Measurements from ENCODE around the gene TIGD6.
"Not testable (repeated sequence)": the region's sequence is repeated elsewhere in the genome, so short reads cannot be mapped to it uniquely, and the experiment has no call there.

Gene TIGD6

DNA sequence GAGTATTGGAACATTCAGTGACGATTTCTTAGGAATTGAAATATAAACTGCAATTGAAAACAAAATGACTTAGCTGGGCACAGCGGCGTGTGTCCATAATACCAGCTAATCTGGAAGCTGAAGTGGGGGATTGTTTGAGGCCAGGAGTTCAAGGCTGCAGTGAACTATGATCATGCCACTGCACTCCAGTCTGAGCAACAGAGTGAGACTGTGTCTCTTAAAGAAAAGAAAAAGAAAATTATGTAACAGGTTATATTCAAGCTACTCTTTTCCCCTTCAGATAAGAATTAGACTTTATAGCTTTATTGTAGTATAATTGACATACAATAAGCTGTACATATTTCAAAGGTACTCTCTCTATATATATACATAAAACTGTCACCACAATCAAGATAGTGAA lies 33.5 kb downstream of the TIGD6 start:
- DNase-seq: no peak

DNA sequence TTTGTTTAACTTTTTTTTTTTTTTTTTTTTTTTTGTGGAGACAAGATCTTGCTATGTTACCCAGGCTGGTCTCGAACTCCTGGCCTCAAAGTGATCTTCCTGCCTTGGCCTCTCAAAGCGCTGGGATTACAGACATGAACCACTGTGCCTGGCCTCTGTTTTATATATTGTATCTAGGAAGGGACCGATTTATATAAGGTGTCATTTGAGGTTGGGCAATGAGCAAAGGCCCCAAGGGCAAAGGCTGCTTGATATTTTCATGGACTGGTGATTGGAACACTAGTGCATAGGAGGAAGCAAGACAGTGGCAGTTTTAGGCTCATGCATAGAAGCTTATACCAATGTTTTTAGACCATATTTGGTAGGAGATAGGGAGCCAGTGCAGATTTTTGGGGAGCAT lies 36.7 kb downstream of the TIGD6 start:
- DNase-seq: no peak

DNA sequence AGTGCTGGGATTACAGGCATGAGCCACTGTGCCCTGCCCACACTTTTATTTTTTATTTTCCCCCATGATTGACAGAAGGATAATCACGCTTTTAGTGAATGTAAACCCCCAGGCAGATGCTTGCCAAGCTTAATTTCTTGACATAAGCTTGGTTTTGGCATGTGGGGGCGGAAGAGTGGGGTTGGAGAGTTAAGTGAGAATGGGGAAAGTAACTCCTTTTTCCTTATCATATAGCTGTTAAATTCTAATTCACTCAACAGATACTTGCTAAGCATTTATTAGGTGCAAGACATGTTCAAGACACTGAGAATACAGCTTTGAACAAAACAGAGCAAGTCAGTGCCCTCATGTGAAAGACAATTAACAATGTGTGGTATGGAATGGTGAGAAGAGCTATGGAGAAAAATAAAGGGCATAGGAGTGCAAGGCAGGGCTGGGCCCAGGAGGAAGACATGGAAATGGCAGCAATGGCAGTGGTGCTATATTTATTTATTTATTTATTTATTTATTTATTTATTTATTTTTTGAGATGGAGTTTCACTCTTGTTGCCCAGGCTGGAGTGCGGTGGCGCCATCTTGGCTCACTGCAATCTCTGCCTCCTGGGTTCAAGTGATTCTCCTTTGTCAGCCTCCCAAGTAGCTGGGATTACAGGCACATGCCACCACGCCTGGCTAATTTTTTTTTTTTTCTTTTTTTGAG lies 37.7 kb downstream of the TIGD6 start:
- no peak for DNase-seq

DNA sequence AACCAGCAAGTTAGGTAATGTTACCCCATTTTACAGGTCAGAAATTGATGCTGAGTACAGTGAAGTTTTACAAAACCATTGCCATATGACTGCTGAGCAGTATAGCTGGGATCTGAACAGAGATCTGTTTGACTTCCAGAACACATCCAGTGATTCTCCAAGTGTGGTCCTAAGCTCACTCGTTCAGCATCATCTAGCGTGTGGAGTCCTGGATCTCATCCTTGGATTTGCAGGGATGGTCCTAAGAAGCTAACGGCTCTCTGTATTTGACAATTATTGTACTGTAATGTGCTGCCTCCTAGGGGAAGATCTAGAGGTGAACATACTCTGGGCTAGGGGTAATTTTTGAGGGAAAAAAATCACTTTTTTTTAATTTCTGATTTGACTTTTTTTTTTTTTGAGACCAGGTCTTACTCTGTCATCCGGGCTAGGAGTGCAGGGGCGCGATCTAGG lies 38.5 kb downstream of the TIGD6 start:
- peak; percentile 56 for DNase-seq

DNA sequence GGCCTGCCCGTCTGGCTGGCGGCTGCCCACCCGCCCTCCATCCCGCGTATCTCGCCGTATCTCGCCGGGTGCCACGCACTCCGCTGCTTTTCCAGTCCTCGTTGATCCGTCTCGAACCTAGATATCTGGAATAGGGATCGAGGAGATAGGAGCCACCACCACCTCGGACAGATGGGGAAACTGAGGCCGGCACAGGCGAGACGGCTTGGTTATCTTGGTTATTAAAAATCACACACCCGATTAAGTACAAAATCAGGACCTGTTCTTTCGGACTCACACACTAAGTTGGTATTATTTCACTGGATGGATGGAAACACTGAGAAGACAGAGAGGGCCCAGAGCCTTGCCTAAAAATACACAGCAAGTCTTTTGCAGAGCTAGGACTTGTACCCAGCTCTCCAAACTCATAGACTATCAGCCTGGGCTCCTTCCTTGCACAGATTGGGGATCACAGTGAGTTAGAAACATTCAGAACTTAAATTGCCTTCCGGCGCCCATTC lies 39.2 kb downstream of the TIGD6 start:
- no peak for DNase-seq

DNA sequence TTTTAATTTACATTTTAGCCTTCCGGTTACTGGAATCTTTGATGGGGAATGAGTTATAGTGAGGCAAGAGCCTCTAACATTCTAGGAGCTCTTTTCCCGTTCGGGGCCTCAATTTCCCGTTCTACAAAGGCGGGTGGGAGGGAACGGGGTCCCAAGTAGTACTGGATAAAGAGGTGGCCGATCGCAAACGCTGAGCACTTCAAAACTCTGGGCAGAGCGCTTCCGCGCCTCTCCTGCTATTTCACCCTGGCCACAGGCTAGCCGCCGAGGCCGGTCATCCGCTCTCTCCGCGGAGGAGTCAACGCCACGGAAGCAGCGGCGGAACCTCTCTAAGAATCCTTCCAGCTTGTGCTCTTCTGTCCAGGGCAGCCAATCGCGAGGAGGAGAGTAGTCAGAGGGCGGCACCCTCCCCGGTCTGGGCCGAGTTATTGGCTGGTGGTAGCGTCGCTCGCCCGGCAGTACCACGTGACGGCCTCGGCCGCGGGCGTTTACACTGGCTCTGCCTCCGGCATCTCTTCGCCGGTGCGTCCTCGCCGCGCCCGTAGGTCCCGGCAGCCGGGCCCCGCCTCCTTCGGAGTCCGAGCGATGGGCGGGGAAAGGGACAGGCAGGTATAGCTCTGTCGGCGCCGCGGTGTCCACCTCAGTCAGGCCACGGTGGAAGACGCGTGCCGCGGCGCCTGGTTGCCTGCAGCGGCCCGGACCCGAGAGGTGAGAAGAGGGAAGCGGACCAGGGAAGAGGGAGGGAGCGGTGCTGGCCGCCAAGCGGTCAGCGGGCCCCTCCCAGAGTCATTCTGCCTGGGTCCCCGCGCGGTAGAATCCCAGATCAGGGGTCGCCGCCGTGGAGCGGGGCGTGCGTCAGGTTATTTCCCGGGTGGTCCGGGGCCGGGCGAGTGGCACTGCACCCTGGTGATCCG lies 39.9 kb downstream of the TIGD6 start, which contains the start of gene SLC26A2:
SLC26A2 (plus strand) TSS at position 487 of the 914 bp plus-strand sequence. CDS start 16,895 bp downstream, outside the sequence.
- peak; percentile 96 for DNase-seq

DNA sequence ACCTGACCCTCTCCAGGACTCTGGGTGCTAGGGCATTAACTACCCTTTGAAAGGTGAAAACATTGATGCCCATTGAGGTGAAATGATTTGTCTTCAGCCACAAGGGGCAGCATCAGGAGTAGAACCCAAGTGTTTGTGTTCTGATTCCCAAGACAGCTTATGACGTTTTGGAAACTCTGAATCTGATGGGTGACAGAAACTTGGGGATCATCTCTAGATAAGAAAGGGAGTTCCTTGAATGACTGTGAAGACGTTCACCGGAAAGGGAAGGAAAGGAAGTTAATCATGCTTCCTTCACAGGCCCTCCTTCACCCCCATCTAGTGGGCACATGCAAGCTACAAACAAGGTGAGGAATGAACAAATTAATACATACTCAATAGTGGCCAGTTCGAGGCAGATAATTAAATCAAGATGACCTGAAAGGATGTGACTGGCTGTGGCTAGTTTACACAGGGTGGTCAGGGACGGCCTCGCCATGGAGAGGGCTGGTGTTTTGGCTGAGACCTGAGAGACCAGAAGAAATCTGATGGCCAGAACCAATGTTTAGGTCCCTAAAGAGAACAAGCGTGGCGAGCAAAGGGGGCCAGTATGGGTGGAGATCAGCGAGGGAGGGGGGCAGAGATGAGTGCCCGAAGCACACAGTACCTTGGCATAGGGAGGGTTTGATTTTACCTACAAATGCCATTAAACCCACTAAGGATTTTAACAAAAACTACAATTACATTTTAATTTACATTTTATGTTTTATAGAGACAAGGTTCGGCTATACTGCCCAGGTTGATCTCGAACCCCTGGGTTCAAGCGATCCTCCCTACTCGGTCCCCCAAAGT lies 40.8 kb downstream of the TIGD6 start:
- DNase-seq: peak; percentile 81

DNA sequence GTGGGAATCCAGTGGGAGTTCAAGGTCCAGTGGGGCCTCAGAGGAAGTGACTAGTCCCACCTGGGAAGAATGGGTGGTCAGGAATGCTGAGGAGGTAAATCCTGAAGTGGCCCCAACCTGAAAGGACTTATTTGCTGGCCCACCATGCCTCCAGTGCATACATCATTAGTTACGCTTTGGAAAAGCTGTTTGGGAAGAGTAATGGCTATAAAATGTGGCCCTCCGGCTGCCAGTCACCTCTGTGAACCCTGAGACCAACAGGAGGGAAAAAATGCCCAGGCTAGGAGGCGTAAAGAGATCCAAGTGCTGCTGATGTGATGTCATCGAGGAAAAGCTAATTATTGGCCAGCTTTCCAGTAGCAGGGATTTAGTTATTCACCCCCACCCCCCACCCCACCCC lies 42.6 kb downstream of the TIGD6 start:
- DNase-seq: peak; percentile 90

DNA sequence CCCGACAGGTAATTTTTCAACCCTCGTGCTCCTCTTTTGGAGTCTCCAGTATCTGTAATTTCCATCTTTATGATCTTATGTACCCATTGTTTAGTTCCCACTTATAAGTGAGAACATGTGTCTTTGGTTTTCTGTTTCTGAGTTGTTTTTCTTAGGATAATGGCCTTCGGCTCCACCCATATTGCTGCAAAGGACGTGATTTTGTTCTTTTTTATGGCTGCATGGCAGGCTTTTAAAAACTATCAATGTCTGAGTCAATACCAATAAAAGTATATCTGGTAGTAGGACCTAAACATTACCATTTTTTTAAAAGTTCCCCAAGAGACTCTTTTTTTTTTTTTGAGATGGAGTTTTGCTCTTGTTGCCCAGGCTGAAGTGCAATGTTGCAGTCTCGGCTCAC lies 43.8 kb downstream of the TIGD6 start:
- DNase-seq: no peak

DNA sequence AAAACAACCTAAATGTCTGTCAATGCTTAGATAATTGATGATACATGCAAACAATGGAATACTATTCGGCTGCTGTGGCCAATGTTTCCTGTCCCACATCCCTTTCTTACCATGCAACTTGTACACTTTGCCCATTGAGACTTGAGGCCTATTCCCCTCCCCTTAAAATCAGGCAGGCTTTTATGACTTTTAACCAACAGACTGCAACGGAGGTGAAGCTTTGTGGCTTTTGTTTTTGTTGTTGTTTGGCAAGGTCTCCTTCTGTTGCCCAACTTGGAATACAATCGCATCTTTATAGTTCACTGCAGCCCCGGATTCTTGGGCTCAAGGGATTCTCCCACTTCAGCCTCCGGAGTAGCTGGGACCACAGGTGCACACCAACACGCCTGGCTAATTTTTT lies 45.7 kb downstream of the TIGD6 start:
- no peak for DNase-seq

DNA sequence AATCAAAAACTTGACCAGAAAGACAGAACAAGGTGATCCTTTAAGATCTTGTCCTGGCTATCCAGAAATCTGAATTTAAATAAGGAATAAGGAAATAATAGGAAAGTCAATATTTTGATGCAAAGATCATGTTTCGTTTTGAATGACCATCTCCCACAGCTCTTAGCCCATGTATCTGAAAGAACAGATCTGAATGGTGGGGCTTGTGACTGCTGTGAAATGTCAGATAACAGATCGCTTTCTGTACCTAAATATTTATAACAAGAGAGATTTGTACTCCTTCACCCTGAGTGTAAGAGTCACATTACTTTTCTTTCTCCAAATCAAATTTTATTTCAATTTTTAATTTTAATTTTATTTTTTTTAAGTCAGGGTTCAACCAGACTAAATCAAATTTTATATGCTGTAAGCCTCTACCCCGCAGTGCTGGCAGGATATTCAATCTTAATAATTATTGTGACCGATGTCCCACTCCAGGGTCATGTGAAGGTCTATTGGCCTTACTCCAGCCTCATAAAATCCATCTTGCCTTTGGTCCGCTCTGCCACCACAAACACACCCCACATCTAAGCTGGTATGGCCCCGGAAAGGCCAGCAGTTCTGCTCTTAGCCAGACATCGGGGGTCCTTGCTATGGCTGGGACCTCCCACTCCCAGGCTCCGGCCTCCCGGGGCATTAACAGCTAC lies 46.9 kb downstream of the TIGD6 start:
- no peak for DNase-seq

DNA sequence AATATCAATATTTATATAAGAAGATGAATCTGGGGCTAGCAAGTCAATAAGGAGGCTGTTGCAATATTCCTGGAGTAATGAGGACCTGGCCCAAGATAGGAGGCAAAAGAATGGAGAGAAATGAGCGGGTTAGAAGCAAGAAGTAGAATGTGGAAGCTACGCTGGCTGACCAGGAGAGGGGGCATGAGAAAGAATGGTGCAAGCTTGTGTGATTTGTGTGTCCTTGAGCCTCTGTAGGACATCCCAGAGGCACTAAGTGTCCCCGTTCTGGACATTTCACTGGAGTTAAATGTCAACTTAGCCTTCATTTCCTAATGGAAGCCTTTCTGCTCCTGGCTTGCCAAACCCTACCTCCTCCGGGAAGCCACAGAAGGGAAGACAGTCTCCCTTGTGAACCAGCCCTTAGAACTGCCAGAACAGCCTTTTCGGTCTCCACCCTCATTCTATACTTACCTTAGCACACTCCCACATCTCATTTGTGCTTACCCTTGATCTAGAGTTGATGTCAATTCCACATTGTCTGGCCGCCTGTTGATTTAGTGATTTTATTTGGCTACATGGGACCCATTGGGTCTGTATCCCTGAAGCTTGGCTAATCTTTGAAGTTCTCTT lies 49.2 kb downstream of the TIGD6 start:
- no peak for DNase-seq

DNA sequence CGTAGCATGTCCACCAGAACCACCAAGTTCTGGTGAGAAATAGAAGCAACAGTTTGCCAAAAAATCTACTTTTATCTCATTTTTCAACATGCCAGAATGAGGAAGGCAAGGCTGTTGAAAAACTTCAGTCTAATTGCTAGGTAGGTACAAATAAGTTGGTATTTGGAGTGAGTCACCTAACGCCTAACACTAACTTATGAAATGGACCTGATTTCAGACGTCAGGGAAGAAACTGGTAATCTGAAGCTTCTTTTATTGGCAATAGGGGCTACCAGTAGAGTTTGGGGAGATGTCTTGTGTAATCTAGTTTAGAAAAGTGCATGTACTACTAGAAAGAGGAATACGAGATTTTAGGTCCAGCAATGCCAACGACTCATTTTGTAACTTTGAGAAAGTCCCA lies 51.5 kb downstream of the TIGD6 start:
- DNase-seq: no peak

DNA sequence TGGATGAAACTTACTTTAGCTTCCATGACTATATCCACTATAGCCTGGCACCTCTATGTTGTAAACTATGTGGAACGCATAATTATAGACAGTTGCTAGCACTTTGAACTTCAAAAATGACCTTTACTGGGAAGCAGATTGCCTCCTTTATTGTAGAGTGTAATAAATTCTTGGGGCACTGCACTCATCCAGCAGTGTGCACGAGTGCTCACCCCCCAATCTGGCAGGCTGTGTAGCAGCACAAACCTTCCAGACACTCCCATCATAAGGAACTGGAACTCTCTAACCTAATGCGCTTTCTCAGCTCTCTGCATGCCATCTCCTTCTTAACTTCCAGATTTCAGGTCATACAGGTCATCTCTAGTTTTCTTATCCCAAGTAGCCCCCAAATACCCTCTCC lies 54.3 kb downstream of the TIGD6 start:
- no peak for DNase-seq

DNA sequence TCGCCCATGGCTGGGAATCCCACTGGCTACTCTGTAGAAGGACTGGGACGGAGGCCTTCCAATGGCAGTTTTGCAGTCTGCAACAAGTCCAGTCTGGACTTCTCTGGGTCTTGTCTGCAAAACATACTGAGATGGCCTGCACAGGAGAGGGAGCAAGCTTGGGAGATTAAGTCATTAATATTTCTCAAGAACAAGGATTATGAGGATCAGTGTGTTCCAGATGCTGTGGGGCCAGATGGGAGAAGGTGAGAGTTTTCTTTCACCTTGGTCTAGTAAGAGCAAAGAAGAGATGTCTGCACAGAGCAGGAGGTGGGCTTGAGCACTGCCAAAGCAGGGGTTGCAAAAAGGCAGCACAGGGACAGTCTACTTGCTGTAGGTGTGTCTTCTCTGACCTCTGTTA lies 55.8 kb downstream of the TIGD6 start, which contains the start of gene PDE6A:
PDE6A (minus strand) TSS at position 128 of the 400 bp plus-strand sequence; CDS start at position 8, 120 bp downstream.
- no peak for DNase-seq

DNA sequence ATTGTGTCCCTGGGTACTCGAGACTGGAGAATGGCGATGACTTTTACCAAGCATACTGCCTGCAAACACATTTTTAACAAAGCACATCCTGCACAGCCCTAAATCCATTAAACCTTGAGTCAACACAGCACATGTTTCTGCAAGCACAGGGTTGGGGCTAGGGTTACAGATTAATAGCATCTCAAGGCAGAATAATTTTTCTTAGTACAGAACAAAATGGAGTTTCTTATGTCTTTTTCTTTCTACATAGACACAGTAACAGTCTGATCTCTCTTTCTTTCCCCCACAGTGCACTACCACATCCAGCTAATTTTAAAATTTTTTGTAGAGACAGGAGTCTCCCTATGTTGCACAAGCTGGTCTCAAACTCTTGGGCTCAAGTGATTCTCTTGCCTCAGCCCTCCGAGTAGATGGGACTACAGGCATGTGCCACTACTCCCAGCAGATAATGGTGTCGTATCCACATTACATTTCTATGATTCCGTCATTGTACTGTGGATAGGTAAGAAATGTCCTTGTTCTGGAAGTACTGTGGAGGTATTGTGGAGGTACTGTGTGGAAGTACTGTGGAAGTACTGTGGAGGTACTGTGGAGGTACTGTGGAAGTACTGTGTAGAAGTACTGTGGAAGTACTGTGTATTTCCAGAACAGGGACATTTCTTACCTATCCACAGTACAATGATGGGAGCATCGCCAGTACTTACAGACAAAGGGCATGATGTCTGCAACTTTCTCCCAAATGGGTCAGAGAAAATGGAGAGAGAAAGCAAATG lies 57.1 kb downstream of the TIGD6 start:
- DNase-seq: not testable (repeated sequence)
